K562 (cell line): Measurements from ENCODE around the gene SAMD11. TPM values are rescaled to one million over a fixed set of nuclear protein-coding genes. Genes with fewer than 3 reads are reported as not detected.

ENCODE experiments used
- ZNF318 ChIP-seq, 2 experiments: fragments of 450-650 bp; IDR thresholded peaks; 2 replicates each; pipeline ENCODE4 v1.6.1; 2016; ENCODE audit warnings: mild to moderate bottlenecking in 2 of 2, borderline replicate concordance in 1 of 2, low read depth in 1 of 2, moderate library complexity in 1 of 2
- polyA plus RNA-seq, 8 experiments: library from polyadenylated mRNA; depleted of rRNA in 4 of 8; stranded (reverse) in 5 of 8; unstranded in 3 of 8; fragments of >200 nt; fragmentation: Nextera tagmentation in 2 of 8; fragmentation: Illumina TruSeq in 1 of 8; extraction: Ambion mirVana in 2 of 8; extraction: Trizol in 1 of 8; gene quantifications; 2 replicates each; pipeline versions ENCODE4 v1.2.1 to v1.2.3, GENCODE V29; 2011 to 2014; ENCODE audit warnings: inconsistent platforms in 1 of 8, missing spikeins in 1 of 8
- total RNA-seq, 7 experiments: library from RNA; depleted of rRNA in 6 of 7; stranded (reverse); fragments of >200 nt in 6 of 7; fragmentation: Illumina TruSeq in 2 of 7; extraction: Trizol in 2 of 7; gene quantifications; 2 replicates each; pipeline versions ENCODE4 v1.2.1 to v1.2.3, GENCODE V29; 2011 to 2021; ENCODE audit warnings: low replicate concordance in 1 of 7
- TF ChIP-seq, protein P1 (sequence below), 3 experiments: IDR thresholded peaks in 2 of 3; conservative IDR thresholded peaks in 1 of 3; 2 replicates each; pipeline ENCODE4 v1.5.1; 2011 to 2012; ENCODE audit warnings: low read length in 3 of 3, mild to moderate bottlenecking in 3 of 3, control low read depth in 2 of 3, improper control_type of control experiment in 1 of 3, inconsistent platforms in 1 of 3, low read depth in 1 of 3, mixed read lengths in 1 of 3, moderate library complexity in 1 of 3; ENCODE audit not compliant: insufficient read depth in 2 of 3

Gene SAMD11
- total and polyA plus RNA-seq, 9 of the 15 experiments (the other 6 are each of a cell fraction or from before 2014, with no cell fraction given): 0.07 to 0.82 (median 0.11) TPM; not detected in 2

DNA sequence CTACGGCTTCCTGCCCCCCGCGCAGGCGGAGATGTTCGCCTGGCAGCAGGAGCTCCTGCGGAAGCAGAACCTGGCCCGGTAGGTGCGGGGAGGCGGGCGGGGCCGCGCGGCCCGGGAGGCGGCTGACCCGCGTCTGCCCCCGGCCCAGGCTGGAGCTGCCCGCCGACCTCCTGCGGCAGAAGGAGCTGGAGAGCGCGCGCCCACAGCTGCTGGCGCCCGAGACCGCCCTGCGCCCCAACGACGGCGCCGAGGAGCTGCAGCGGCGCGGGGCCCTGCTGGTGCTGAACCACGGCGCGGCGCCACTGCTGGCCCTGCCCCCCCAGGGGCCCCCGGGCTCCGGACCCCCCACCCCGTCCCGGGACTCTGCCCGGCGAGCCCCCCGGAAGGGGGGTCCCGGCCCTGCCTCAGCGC, 18.7 kb downstream of the SAMD11 start (continued):
- TF ChIP-seq ZNF318 (IDR thresholded peaks at IDR 0.05; ENCODE audit: borderline replicate concordance in 1 of 2, low read depth in 1 of 2): no peak
- TF ChIP-seq, protein P1, sequence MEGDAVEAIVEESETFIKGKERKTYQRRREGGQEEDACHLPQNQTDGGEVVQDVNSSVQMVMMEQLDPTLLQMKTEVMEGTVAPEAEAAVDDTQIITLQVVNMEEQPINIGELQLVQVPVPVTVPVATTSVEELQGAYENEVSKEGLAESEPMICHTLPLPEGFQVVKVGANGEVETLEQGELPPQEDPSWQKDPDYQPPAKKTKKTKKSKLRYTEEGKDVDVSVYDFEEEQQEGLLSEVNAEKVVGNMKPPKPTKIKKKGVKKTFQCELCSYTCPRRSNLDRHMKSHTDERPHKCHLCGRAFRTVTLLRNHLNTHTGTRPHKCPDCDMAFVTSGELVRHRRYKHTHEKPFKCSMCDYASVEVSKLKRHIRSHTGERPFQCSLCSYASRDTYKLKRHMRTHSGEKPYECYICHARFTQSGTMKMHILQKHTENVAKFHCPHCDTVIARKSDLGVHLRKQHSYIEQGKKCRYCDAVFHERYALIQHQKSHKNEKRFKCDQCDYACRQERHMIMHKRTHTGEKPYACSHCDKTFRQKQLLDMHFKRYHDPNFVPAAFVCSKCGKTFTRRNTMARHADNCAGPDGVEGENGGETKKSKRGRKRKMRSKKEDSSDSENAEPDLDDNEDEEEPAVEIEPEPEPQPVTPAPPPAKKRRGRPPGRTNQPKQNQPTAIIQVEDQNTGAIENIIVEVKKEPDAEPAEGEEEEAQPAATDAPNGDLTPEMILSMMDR (IDR thresholded peaks at IDR 0.05 in 2 of 3, conservative IDR thresholded peaks at IDR 0.05 in 1 of 3; ENCODE audit: insufficient read depth in 2 of 3, low read depth in 1 of 3, low read length in 3 of 3): peak in 1 of 3 experiments; percentile 29; a peak in 1 of 6 replicates
- TF ChIP-seq, all 486 proteins: peak for 6
